IPS DF 19.7 (cell line): Measurements from ENCODE around the gene DNAH2.
"Not testable (repeated sequence)": the region's sequence is repeated elsewhere in the genome, so short reads cannot be mapped to it uniquely, and the experiment has no call there.

ENCODE experiments used
- DNase-seq: peaks from one replicate; pipeline ENCODE4 v3.0.0-alpha.2; 2013; ENCODE audit warnings: low read depth, low spot score

DNAH2 gene

GRCh38 chr17:7849751-7850504 is 132.4 kb downstream of the DNAH2 start:
- no peak for DNase-seq

GRCh38 chr17:7850701-7851437 is 133.3 kb downstream of the DNAH2 start:
- no peak for DNase-seq

- no peak for DNase-seq
These were observed 134.1 kb downstream of the DNAH2 start for GRCh38 chr17:7851438-7852261.

GRCh38 chr17:7852262-7852670 is 134.7 kb downstream of the DNAH2 start:
- no peak for DNase-seq

- DNase-seq, result no peak
These were observed 135.6 kb downstream of the DNAH2 start for GRCh38 chr17:7852919-7853690.

GRCh38 chr17:7853691-7854038 is 136.1 kb downstream of the DNAH2 start:
- DNase-seq, result no peak

- no peak for DNase-seq
These were observed 136.7 kb downstream of the DNAH2 start for GRCh38 chr17:7854078-7854777.

GRCh38 chr17:7854851-7855659 is 137.5 kb downstream of the DNAH2 start, which contains the start of gene TMEM88:
TSS of gene TMEM88 (plus strand) at chr17:7855066. CDS start at chr17:7855075, 9 bp downstream.
- DNase-seq, result no peak

- DNase-seq, result no peak
These were observed 138.1 kb downstream of the DNAH2 start for GRCh38 chr17:7855660-7856010.

- no peak for DNase-seq
These were observed 138.7 kb downstream of the DNAH2 start for GRCh38 chr17:7856011-7856810.

GRCh38 chr17:7856811-7857712 is 139.5 kb downstream of the DNAH2 start, which contains the start of gene NAA38:
TSS of gene NAA38 (minus strand) at chr17:7857559. CDS start at chr17:7857463, 96 bp downstream.
- DNase-seq, result peak; percentile 99

- no peak for DNase-seq
These were observed 140.4 kb downstream of the DNAH2 start, which contains the start of gene CYB5D1 for GRCh38 chr17:7857713-7858521. TSS of gene CYB5D1 (plus strand) at chr17:7858003. CDS start at chr17:7858135, 132 bp downstream.

- DNase-seq, result no peak
These were observed 140.9 kb downstream of the DNAH2 start for GRCh38 chr17:7858522-7858810.

GRCh38 chr17:7859028-7859427 is 141.5 kb downstream of the DNAH2 start:
- no peak for DNase-seq

GRCh38 chr17:7862692-7863437 is 145.3 kb downstream of the DNAH2 start:
- no peak for DNase-seq

- not testable (repeated sequence) for DNase-seq
These were observed 146.8 kb downstream of the DNAH2 start for GRCh38 chr17:7864384-7864783.
